ENCODE data around the gene EXOC3L4.

EXOC3L4 gene

DNA sequence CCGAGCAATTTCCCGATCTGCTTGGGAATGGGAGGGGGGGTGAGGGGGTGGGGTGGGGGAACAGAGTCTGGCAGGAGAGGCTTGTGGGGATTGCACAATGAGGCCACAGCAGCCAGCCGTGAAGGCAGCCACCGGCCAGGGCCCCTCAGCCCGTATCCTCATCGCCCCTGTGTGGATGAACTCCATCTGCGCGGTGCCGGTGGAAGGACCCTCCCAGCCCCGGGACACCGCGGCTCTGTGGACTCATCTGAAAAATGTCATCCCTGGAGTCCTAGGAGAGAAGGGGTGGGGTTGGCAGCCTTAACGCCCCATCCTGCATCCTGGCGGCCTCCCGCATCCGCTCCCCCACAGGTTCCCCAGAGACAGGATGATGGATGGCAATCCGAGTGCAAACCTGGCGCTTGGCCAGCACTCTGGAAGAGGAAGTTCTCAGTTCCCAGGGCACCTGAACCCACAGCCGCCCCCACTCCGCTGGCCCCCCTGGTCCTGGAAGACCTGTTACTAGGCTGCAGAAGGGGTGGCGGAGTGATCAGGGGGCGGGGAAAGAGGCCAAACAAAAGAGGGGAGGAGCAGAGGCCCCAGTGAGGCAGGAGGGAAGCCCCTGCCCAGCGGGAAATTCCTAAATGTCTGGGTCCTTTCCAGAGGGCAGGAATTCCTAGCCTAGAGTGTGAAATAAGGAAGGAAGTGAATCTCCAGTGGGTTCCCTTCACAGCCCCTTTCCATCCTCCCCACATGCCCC, 27.5 kb downstream of the EXOC3L4 start:
- DNase-seq (ENCODE audit: low spot score), result no peak

DNA sequence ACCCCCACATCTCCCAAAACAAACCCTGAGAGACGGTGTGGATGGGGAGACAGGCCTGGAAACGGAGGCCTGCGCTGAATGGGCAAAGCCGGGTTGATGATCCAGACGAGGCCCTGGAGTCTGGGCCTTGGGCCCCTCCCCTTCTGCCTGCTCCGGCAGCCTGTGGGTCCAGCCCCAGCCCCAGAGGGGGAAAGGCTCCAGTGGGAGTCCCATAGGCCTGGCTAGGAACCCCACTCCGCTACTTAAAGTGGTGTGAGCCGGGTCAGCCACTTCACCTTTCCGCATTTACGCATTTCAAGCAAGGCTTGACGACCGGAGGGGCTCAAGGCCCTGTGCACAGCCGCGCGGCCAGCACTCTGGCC, 28.0 kb downstream of the EXOC3L4 start:
- no peak for DNase-seq (ENCODE audit: low spot score)

DNA sequence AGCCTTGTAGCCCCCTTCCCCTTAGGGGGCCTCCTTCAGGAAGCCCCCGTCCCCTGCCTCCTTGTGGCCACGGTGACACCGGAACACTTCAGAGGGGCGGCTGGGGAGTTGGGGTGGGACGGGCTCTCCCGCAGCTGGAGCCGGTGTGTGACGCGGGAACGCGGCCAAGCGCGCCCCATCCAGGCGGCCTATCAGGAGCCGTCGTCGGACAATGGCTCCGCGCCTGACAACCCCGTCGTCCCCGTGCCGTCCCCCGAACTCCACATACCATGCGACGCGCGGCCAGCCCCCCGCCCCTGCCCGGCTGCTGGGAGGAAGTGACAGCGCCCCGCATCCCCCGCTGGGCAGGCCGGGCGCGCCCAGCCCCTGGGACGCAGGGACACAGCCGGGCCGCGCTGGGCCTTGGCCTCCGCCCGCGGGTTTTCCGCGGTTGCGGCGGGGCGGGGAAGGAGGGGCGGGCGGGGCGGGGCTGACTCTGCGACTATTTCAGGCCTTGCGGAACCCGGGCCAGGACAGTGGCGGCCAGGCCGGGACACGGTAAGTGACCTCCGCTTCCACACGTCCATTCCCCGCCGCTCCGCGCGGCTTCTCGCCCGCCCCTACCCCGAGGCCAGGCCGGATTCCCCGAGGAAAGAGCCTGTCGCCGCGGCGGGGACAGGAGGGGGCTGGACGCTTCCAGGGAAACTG, 28.6 kb downstream of the EXOC3L4 start, which contains the start of gene TNFAIP2:
TNFAIP2 (plus strand) TSS at position 515 of the 687 bp plus-strand sequence. CDS start 2,997 bp downstream, outside the sequence.
- no peak for DNase-seq (ENCODE audit: low spot score)

DNA sequence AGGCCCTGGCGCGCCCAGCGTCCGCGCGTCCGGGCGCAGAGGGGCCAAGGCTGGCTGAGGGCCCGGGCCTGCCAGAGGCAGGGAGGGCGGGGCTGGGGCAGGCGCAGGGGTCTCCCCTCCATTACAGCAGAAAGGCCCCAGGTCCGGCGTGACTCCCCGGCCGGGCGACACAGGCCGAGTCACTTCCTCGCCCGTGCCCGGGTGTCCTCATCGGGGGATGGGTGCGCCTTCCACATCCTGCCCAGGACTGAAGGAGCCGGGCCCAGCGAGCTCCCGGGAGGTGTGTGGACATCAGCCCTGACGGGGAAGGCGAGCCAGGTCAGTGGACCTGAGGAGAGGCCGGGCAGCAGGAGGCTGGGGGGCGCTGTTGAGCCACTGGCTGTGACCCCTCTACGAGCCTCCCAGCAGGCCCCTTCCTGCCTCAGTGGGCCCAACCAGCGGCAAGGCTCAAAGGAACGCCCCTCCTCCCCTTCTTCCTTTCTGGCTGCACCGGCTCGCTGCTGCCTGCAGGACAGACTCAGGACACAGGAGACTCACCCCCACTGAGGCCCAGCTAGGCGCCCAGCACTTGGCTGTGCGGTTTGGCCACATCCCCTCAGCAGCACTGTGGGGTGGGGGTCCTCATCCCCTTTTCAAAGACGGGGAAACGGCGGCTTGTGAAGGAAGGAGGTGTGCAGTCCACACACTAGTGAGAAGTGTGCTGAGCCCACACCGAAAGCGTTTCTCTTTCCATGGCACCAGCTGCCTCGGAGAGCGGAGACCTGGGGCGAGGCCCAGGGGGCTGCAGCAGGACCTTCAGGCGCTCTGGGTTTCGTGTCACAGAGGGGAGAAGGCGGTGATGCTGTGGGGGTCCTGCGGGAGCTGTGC, 29.3 kb downstream of the EXOC3L4 start:
- DNase-seq (ENCODE audit: low spot score), result no peak

DNA sequence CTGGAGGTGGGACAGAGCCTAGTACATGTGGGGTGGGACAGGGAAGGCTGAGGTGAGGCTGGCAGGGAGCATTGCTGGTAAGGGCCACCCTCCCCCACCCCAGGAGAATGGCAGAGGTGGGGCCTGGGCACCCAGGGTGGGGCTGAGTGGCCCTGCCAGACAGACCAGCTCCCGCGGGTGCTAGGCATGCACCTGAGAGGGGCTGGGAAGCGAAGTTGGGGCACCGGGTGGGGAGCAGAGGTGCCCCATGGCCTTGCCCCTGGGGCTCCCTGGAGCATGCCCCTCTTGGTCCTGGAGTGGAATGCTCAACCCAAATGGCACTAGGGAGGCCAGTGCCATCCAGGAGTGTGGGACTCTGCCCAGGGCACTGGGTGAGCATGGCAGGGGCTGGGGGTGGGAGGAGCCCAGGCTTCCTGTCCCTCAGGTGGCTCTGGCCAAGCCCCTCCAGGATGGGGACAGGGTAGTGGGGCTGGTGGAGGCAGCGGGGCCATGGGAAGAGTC, 30.0 kb downstream of the EXOC3L4 start:
- no peak for DNase-seq (ENCODE audit: low spot score)

DNA sequence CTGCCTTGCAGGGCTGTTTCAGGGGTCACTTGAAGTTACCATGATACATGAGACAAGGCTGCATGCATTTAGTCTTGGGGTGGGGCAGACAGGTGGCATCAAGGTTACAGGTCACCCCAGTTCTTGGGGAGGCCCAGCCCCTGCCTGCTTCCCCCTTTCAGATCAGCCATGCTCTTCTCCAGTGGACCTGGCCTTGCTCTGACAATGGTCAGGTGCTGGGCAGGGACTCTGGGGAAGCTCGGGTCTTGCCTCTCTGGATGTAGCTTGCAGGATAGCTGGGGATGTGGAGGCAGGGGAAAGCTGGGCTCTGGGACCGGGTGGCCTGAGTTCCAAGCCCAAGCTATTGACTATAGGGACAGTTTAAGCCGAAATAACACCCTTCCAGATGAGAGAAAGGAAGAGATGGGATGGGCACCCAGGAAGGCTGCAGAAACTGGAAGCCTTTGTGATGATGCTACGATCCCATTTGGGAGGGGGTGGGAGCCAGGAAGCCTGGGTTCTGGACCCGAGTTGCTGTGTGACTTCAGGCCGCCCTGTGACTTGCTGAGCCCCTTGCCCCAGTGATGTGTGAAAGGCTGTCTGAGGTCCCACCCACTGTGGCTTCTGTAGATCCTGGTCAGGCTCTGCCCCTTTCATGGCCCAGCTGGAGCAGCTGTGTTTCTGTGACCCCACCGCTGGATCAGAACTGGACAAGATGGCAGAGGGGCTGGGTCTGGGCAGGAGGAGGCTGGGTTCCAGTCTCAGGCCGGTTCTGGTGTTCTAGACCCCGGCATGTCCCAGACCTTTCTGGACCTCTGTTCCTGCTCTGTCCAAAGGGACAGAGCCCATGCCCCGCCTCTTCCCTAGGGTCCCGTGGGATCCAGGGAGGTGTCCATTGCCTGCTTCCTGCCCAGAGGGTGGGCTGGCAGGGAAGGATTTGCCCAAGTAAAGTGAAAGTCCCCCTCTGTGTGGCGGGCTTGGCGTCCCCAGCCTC, 30.9 kb downstream of the EXOC3L4 start:
- DNase-seq (ENCODE audit: low spot score), result no peak

DNA sequence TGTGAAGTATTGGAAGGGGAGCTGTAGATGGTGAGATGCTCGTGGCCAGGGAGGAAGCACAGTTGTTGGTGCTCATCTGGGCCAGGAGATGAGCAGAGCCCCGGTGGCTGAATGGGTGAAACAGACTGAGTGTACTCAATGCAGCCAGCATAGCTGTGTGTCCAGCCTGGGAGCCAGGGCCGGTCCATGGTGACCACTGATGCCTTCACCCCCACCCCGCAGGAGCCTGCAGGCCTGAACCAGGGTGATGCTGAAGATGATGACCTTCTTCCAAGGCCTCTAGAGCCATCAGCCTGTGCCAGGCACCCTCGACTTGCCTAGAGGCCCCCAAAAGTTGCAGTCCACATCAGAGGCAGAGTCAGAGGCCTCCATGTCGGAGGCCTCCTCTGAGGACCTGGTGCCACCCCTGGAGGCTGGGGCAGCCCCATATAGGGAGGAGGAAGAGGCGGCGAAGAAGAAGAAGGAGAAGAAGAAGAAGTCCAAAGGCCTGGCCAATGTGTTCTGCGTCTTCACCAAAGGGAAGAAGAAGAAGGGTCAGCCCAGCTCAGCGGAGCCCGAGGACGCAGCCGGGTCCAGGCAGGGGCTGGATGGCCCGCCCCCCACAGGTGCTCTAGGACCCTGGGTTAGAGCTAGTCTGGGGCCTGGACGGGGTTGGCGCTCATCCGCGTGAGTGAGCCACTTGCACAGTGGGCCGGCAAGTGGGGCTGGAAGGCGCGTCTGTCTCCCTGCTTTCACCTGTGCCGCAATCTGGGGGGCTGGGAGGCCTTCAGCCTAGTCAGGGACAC, 31.8 kb downstream of the EXOC3L4 start:
- DNase-seq (ENCODE audit: low spot score), result no peak

DNA sequence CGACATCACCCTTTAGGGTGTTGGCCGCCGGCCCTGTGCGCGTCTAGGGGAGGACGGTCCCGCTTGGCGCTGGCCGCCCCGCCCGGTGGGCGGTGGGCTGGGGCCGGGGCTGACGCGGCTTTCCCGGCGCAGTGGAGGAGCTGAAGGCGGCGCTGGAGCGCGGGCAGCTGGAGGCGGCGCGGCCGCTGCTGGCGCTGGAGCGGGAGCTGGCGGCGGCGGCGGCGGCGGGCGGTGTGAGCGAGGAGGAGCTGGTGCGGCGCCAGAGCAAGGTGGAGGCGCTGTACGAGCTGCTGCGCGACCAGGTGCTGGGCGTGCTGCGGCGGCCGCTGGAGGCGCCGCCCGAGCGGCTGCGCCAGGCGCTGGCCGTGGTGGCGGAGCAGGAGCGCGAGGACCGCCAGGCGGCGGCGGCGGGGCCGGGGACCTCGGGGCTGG, 32.4 kb downstream of the EXOC3L4 start:
- DNase-seq (ENCODE audit: low spot score), result no peak

DNA sequence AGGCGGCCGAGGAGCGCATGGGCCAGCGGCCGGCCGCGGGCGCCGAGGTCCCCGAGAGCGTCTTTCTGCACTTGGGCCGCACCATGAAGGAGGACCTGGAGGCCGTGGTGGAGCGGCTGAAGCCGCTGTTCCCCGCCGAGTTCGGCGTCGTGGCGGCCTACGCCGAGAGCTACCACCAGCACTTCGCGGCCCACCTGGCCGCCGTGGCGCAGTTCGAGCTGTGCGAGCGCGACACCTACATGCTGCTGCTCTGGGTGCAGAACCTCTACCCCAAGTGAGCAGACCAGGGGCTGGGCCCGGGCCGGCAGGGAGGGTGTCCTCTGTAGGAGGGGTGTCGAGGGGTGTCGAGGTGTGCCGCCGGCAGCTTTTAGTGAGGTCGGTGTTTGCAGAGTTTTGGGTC, 32.8 kb downstream of the EXOC3L4 start:
- DNase-seq (ENCODE audit: low spot score), result no peak

DNA sequence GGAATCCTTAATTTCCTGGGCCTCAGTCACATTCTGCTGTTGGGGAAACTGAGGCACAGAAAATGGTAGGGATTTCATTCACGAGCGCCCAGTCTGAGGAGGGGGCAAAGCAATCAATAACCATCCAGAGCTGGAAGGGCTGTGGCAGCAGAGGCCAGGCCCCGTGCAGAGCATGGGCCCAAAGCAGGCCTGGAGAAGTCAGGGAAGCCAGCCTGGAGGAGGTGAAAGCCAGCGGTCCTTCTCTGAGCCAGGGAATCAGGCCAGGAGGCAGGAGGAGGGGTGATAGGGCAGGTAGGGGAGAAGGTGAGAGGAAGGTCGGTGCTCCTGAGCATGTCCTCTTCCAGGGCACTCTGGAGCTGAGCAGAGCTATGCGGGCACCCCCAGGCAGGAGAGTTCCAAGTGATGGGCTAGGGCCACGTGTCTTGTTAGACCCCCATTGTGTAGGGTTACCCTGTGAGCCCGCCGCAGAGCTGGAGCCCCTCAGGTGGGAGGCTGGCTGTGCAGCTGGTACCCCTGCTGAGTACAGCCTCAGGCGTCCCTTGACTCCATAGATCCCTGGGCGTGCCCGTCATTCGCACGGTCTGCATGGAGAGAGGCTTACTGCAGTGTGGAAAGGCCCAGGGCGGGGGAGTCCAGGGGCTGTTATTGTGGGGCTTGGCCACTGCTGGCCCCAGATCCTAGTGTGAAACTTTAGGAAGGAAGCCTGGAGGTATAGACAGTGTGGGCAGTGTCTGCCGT, 33.5 kb downstream of the EXOC3L4 start:
- no peak for DNase-seq (ENCODE audit: low spot score)

DNA sequence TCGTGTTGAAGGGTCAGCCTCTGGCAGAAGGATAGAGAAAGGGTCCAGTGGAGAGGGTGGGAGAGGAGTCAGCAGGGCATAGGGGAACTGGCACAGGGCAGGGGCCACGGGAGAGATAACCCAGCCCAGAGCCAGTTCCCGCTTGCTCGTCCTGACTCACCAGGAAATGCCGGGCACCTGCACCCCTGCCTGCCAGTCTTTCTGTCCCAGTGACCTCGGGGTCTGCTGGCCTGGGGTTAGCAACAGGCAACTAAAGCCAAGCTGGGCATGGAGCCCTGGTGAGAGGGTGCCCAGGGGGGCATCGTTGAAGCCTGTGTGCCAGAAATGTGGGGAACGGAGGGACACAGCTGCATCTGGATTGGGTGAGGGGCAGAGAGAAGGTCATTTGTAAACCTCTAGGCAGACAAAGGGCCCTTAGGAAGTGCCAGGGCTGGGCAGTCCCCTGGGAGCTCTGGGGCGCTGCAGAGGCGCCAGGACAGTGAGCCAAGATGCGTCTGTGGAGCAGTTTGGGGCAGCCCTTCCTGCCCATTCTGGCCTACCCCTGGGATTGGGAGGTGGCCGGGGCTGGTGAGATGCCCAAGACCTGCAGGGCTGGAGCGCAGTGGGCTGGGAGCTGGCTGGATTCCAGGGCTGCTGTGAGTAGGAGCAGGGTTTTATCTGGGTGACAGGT, 34.2 kb downstream of the EXOC3L4 start:
- DNase-seq (ENCODE audit: low spot score), result no peak

DNA sequence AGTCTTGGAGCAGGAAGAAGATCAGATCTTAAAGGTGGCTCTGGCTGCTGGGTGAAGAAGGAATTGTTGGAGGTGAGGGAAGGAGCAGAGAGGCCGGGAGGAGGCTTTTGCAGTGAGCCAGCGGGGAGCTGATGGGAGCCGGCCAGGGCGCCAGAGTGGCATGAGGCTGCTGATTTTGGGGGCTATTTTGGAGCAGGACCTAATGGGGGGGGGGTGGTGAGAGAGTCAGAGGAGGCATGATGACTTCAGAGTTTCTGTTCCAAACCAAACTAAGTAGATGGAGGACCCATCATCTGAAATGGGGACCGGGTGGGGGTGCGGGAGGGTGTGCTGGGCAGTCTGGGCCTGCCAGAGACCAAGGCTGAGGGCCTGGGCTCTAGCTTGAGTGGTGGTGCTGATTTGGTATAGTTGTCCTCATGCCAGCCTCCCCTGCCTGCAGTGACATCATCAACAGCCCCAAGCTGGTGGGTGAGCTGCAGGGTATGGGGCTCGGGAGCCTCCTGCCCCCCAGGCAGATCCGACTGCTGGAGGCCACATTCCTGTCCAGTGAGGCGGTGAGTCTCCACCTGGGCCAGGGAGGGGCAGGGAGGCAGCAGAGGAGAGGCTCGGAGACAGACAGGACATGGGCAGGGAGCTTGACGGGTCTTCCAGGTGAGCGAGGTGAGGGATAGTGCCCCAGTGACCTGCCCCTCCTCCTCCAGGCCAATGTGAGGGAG, 34.9 kb downstream of the EXOC3L4 start:
- DNase-seq (ENCODE audit: low spot score), result no peak

DNA sequence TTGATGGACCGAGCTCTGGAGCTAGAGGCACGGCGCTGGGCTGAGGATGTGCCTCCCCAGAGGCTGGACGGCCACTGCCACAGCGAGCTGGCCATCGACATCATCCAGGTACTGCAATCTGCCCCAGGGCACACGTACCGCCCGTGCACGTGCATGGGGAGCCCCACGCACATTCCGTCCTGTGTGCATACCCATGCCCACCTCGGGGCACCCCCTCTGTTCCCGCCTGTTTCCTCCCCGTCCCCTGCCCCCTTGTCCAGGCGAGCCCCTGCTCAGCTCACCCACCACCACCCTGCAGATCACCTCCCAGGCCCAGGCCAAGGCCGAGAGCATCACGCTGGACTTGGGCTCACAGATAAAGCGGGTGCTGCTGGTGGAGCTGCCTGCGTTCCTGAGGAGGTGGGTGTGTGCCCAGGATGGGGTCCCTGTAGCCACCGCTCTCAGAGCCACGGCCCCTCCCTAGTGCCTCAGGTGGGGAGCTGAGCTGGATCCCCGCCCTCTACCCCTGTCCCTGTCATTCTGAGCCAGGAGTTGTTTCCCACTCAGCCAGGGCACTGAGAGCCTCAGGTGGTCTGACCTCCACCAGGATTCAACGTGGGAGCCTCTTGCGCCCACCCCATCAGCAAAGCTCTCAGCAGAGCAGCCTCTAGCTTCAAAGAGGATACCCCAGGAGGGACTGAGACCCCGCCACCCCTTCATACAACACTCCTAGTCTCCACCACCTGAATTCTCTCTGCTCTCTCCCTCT, 35.7 kb downstream of the EXOC3L4 start:
- no peak for DNase-seq (ENCODE audit: low spot score)

DNA sequence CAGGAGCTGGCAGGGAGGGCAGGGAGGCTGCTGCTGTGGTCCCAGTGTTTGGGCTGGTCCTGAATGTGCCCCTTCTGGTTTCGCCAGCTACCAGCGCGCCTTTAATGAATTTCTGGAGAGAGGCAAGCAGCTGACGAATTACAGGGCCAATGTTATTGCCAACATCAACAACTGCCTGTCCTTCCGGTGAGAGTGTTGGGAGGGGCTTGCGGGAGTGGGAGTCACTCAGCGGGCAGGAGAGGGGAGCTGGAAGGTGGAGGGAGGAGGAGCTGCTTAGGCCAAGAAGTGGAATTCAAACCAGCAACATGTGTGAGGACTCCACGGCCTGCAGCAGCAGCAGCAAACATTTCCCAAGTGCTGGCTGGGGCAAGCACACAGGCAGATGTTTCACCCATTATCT, 36.4 kb downstream of the EXOC3L4 start:
- no peak for DNase-seq (ENCODE audit: low spot score)

DNA sequence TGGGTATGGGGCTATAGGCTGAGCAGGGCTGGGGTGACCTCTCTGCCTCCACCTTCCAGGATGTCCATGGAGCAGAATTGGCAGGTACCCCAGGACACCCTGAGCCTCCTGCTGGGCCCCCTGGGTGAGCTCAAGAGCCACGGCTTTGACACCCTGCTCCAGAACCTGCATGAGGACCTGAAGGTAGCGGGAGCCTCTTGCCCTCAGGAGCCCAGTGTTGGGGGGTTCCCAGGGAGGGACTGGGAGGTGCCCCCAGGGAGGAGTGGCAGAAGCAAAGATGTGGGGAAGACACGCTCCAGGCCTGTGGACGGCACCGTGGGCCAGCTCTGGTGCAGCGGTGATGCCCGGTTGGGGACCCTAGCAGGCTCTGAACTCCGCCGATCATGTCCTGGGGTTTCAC, 37.1 kb downstream of the EXOC3L4 start:
- DNase-seq (ENCODE audit: low spot score), result no peak

DNA sequence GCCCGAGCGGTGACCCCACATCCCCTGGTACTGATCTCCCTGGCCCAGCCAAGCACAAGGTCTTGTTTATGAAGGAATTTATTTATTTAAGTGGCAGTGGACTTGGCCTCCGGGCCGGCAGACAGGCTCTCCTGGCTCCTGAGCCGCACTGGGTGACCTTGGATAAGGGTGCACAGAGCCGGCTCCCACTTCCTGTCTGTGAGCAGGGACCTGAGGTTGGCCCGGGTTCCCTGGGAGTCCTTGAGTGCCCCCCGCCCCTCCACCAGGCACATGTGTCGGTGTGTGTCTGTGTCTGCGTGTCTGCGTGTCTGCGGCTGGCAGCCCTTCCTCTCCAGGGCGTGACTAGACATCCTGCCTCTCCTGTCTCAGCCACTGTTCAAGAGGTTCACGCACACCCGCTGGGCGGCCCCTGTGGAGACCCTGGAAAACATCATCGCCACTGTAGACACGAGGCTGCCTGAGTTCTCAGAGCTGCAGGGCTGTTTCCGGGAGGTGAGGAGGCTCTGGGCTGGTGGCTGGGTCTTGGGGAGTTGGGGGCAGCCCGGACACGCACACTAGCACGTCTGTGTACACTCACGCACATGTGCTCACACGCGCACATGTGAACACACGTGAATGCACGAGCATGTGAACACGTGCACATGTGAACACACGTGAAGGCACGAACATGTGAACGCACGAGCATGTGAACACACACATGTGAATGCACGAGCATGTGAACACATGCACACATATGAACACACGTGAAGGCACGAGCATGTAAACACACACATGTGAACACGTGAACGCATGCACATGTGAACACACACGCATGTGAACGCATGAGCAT, 38.1 kb downstream of the EXOC3L4 start:
- no peak for DNase-seq (ENCODE audit: low spot score)

Measured in germinal center (tissue), 1 donor.